Left lobe of liver (tissue), 2 donors: Measurements from ENCODE around the gene PTPRN. TPM values are rescaled to one million over a fixed set of nuclear protein-coding genes. Genes with fewer than 3 reads are reported as not detected.
"Not testable (repeated sequence)": the region's sequence is repeated elsewhere in the genome, so short reads cannot be mapped to it uniquely, and the experiment has no call there.

ENCODE experiments used
- ATAC-seq: fragments of 200-7000 bp; cut with Tn5 transposase; one replicate; pipeline ENCODE4 v1.9.1; 2020; ENCODE audit warnings: mild to moderate bottlenecking, moderate library complexity
- DNase-seq: peaks from one replicate; pipeline ENCODE4 v3.0.0-alpha.2; 2020; ENCODE audit warnings: low spot score
- total RNA-seq: library from RNA; stranded (reverse); gene quantifications from one replicate; pipeline ENCODE4 v1.2.1, GENCODE V29; 2021
- donor health status: DM: no; HTN: no; CAD: no; lungs with moderate emphysema.
- donor health status: DM: no; HTN: yes; CAD: no.

The PTPRN gene
- not detected for total RNA-seq

DNA sequence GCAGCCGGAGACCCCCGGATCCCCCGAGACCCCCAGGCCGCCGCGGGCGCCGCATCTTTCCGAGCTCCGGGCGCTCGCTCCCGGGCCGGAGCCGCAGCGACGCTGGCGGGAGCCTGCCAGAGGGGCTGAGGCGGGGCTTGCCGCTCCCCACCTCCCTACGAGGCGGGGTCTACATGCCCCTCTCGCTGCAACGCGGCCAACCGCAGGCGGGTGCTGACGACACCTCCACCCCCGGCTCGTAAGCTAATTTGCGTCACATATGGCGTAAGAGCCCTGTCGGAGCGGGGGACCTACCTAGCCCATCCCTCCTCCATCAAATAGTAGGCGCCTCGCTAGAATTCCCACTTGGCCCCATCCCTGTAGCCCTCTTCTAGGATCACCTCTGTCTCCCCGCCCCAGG, at the start of gene PTPRN:
Gene PTPRN (minus strand): TSS at position 124 of the 400 bp plus-strand sequence. CDS start 69 bp downstream, at position 55.
- ATAC-seq (no peak), DNase-seq (no peak)

DNA sequence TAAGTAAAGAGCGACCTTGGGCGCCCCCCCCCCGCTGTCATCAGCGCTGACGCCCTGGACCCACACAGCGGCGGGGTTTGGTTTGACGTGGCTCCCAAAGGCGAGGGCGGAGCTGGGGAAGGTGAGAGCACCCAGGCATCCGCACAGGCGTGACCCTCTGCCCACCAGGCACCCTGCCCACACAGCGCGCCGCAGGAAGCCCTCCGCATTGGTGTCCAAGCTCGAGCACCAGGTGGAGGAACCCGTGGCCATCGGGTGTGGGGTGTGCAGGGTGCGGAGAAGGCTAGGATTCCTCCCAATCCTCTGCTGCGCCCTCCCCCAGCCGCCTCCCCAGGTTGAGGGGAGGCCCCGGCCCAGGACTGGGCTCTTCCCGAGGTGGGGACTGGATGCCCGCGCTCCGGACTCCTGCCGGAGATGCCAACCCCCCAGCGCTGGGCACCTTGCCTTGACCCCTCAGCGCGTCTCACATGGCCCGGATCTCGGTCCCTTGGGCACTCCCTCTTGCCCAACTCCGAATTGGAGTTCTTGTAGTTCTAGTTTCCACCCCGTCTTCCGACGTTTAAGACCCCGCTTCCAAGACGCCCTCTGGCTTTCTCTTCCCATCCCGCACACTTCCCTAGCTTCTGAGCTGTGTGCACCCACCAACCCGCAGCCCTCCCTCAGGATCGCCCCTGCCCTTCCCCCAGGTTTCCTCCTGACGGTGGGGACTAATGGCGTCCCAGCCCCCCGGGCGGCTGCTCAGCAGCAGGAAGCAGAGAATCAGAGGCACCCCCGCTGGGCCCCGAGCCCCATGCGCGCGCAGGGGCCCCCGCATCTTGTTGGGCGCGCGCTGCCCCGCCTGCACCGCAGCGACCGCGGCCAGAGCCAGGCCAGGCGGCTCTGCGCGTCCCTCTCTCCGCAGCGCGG, 49.2 kb upstream of the PTPRN start:
- DNase-seq (no peak), ATAC-seq (peak; percentile 26)

GRCh38 chr2:219356834-219357233, 47.6 kb upstream of the PTPRN start:
- DNase-seq: no peak
- peak; percentile 25 for ATAC-seq

DNA sequence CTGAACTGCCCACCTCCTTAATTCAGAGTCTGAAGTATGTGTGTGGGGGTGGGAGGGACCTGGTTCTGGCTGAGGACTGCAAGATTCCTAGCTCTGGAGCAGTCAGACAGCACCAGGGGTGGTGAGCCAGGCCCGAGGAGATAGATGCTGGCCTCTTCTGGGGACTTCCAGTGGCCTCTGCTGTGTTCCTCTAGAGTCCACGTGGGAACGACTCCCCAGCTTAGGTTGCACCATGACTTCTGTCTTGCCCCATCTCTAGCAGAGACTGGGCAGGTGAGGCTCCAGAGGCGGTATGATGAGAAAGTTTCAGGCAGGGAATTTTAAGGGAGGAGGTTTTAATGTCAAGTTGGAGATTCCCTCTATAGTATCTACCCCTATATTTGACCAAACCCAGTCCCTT, 45.4 kb upstream of the PTPRN start:
- no peak for ATAC-seq
- no peak for DNase-seq

DNA sequence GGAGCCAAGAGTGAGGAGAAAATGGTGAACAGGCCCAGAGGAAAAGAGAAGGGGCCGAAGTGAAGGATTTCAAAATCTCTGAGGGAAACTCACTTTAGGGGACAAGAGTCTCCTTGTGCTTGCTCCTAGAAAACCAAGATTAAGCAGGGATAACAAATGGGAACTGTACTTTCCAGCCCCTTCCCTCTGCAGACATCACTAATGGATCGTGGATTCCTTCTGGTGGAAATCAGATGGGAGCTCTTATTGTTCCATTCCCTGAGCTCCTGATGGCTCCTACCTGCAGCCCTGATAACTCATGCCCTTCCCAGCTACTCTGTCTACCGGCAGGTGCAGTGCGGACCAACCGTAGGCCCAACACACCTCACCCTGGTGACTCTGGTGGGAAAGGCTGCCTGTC, 43.9 kb upstream of the PTPRN start:
- no peak for DNase-seq
- no peak for ATAC-seq

DNA sequence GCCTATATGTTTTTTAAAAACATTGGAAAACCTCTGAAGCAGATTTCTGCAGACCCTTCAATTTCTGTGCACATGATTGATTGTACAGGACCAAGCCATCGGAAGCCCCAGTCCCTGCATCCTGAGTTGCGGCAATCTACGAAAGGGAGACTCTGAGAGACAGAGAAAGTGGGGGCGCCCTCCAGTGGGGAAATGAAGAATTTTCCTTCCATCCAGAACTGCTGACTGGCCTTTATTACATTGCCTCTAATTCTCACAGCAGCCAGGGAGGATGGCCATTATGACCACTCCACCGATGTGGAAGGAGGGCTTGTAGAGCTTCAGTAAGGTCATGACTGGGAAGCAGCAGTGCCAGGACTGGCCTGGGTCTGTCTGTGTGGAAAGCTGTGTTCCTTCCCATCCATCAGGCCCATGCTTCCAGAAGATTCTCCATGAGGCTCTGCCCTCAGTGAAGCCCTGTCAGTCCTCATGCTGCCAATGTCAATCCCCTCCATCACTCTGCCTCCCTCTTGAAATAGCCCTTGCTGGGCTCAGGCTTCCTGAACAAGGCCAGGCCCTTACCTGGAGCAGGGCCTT, 43.3 kb upstream of the PTPRN start:
- ATAC-seq (peak; percentile 86), DNase-seq (peak; percentile 52)

DNA sequence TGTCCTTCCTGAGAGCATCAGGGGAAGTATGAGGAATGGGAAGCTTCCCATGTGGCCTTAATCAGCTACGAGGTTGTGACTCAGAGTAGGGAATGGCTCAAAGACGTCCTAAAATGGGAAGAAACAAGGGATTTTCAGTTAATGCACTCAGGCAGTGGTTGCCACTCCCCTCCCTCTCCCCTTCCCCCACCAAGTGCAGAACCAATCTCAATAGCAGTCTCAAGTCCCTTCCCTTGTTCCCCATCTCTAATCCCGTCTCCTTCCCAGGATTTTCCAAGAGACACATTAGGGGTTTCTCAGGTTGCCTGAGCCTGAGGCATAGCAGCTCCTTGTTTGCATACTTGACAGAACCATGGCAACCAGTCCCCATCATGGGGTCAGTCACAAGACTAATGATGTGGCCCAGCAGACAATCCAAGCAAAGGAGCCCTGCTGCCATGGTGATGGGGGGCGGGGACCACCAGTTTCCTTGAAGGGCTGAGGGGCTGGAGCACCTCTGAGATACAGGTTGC, 41.6 kb upstream of the PTPRN start:
- DNase-seq (no peak), ATAC-seq (no peak)

DNA sequence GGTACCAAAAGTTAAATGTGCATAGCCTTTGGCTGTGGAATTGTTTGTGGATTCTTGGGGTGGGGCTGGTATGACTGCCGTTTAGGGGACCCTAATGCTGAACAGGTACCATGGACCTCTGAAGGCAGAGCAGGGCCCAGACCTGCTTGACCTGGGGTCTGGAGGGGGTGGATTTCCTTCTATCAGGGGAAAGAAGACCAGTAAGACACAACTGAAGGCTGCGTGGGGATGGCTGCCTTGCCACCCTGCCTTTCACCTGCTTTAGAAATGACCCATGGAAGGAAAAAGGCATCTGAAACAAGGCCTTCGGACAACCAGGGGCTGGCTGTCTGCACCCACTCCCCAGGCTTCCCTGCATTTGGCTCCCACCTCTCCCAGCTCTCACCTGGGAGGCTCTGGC, 41.0 kb upstream of the PTPRN start:
- no peak for ATAC-seq
- no peak for DNase-seq

DNA sequence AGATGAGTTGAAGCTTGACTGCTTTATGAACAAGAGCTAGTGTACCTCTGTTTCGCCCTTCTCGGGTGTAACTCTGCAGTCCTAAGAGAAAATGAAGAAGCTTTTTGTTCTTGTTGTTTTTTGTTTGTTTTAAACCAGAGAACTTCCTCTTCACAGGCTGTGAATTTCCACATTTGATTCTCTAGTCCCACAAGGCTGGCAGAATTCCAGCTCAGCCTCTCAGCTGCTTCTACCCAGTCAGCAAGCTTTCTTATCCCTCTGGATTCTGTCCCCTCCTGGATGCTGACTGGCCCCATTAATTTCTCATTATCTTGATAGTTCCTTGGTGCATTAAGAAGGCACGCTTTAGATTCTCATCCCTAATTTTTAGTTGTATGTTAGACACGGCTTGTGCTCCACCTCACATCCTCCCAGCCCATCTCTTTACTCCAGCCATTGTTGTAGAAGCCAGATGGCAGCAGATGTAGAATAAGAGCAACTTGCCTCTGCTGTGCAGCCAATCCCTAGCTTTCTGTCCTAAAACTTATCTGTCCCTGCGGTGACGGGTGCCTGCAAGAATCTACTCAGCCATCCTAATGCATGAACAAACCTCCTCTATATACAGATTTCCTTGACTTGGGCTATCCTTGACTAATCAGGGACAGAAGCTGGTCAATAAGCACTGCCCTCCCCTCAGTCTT, 35.7 kb upstream of the PTPRN start:
- ATAC-seq (peak; percentile 21), DNase-seq (no peak)

DNA sequence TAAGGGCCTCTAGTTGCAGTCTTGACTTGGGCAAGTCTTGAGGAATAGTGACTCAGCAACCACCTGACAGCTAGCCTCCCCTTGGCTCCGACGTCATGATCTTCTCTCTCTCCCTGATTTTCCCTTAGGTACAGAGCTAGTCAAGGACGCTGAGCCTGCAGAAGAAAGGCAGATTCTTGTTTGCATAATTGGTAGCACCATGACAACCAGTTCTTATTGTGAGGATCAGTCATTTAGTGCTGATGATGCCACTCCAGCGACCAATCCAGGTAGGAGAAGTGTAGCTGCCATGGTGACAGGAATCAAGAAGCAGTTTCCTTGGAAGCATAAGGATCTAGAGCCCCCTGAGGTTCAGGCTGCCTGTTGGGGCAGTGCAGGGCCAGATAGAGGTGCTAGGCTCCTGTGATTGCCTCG, 26.2 kb upstream of the PTPRN start:
- DNase-seq (no peak), ATAC-seq (no peak)

- ATAC-seq (no peak), DNase-seq (no peak)
Observed at GRCh38 chr2:219334076-219334475, 24.9 kb upstream of the PTPRN start.

- no peak for ATAC-seq
- DNase-seq: no peak
Observed at GRCh38 chr2:219332542-219332941, 23.3 kb upstream of the PTPRN start, which contains the start of gene RESP18. Gene RESP18 (minus strand): TSS chr2:219332744.

GRCh38 chr2:219331560-219332213, 22.5 kb upstream of the PTPRN start:
- no peak for DNase-seq
- ATAC-seq: peak; percentile 69

- DNase-seq (no peak), ATAC-seq (no peak)
Observed at GRCh38 chr2:219327719-219328118, 18.5 kb upstream of the PTPRN start.

DNA sequence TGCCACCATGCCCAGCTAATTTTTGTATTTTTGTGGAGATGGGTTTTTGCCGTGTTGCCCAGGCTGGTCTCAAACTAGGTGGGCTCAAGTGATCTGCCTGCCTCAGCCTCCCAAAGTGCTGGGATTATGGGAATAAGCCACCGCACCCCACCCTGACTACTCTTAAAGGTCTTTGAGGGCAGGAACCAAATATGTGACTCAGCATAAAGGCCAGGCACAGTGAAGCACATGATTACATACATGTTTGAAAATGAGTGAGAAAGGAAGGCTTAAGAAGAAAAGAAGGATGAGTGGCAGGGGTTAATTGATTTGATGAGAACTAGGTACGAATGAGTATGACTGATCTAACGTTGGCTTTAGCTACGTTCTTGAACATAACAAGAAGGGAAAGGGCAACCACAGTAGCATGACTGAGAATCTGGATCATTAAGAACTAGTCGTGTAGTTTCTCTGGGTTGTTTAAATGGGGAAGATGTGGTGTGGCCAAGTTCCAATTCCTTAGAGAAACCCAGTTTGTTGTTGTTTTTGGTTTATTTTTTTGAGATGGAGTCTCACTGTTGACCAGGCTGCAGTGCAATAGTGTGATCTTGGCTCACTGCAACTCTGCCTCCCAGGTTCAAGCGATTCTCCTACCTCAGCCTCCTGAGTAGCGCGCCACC, 16.6 kb upstream of the PTPRN start:
- ATAC-seq (no peak), DNase-seq (no peak)

GRCh38 chr2:219325136-219325535, 15.9 kb upstream of the PTPRN start:
- ATAC-seq (no peak), DNase-seq (no peak)

DNA sequence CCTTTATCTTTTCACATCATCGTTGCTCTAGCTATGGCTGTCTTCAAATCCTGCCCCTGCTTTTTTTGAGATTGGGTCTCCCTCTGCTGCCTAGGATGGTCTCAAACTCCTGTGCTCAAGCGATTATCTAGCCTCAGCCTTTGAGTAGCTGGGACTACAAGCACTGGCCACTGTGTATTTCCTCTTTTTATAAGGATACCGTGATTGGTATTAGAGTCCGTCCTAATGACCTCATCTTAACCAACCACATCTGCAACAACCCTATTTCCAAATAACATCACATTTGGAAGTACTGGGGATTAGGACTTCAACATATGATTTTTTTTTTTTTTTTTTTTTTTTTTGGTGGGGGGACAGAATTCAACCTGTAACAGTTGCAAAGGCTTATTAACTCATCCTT, 14.2 kb upstream of the PTPRN start:
- ATAC-seq (no peak), DNase-seq (no peak)

DNA sequence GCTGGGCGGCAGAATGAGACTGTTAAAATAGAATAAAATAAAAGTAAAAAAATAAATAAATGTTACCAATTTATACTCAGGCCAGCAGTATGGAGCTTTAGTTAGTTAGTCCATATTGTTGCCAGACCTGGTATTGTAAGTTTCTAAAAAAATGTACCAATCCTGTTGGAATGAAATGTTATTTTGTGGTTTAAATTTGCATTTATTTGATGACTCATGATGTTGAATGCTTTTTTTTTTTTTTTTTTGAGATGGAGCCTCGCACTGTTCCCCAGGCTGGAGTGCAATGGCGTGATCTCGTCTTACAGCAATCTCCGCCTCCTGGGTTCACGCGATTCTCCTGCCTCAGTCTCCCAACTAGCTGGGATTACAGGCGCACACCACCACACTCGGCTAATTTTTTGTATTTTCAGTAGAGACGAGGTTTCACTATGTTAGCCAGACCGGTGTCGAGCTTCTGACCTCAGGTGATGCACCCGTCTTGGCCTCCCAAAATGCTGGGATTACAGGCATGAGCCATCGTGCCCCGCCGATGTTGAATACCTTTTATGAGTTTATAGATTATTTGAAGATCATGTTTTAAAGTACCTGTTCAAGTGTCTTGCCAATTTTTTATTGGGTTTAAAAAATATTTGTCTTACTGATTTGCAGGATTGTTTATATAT, 5.7 kb upstream of the PTPRN start:
- DNase-seq (no peak), ATAC-seq (no peak)

GRCh38 chr2:219312683-219313263, 3.6 kb upstream of the PTPRN start:
- ATAC-seq, DNase-seq: not testable (repeated sequence)
